ENCODE results near the gene PPP2R5C.
"Not testable (repeated sequence)": the region's sequence is repeated elsewhere in the genome, so short reads cannot be mapped to it uniquely, and the experiment has no call there.

Gene PPP2R5C

GRCh38 chr14:101739446-101740141 is 21.9 kb upstream of the PPP2R5C start:
- Histone ChIP-seq H3K27me3 (ENCODE audit: control insufficient read depth, insufficient read depth, low read length) (no peaks in the 10 kb centered on the region), H3K36me3 (ENCODE audit: control insufficient read depth, insufficient read depth, low read length) (no peaks in the 10 kb centered on the region), H3K9ac (ENCODE audit: low read depth, low read length) (no peak overlapping the region), H3K9me3 (ENCODE audit: control insufficient read depth, insufficient read depth, low read length) (no peaks in the 10 kb centered on the region), H3K4me3 (ENCODE audit: low read depth, low read length) (no peak overlapping the region), H3K4me1 (ENCODE audit: control insufficient read depth, insufficient read depth, low read length) (no peaks in the 10 kb centered on the region)

GRCh38 chr14:101740981-101741380 is 20.5 kb upstream of the PPP2R5C start:
- Histone ChIP-seq H3K9ac (ENCODE audit: low read depth, low read length) (no peak overlapping the region), H3K9me3 (ENCODE audit: control insufficient read depth, insufficient read depth, low read length) (no peaks in the 10 kb centered on the region), H3K4me3 (ENCODE audit: low read depth, low read length) (no peak overlapping the region), H3K36me3 (ENCODE audit: control insufficient read depth, insufficient read depth, low read length) (no peaks in the 10 kb centered on the region), H3K4me1 (ENCODE audit: control insufficient read depth, insufficient read depth, low read length) (no peaks in the 10 kb centered on the region), H3K27me3 (ENCODE audit: control insufficient read depth, insufficient read depth, low read length) (no peaks in the 10 kb centered on the region)

DNA sequence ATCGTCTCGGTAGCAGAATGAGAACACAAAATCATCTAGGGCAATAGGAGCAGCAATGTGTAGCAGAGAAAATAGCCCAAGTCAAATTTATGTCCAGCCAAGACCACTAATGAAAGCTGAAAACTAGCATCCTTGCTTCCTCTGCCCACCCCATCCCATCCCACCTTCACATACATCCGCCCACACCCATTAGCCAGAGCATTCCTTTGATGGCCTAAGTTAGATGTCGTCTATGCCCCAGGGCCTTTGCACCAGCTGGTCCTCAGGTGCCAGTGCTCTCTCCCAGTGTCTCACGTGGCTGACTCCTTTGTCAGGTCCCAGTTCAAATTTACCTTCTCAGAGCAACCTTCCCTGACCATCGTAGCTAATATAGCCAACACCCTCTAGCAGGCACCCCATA is 17.8 kb upstream of the PPP2R5C start:
- no peaks in the 10 kb centered on the region for H3K27me3 ChIP-seq (ENCODE audit: control insufficient read depth, insufficient read depth, low read length)
- H3K4me1 ChIP-seq (ENCODE audit: control insufficient read depth, insufficient read depth, low read length): no peaks in the 10 kb centered on the region
- no peak overlapping the region for H3K9ac ChIP-seq (ENCODE audit: low read depth, low read length)
- no peaks in the 10 kb centered on the region for H3K36me3 ChIP-seq (ENCODE audit: control insufficient read depth, insufficient read depth, low read length)
- no peak overlapping the region for H3K4me3 ChIP-seq (ENCODE audit: low read depth, low read length)
- no peaks in the 10 kb centered on the region for H3K9me3 ChIP-seq (ENCODE audit: control insufficient read depth, insufficient read depth, low read length)

DNA sequence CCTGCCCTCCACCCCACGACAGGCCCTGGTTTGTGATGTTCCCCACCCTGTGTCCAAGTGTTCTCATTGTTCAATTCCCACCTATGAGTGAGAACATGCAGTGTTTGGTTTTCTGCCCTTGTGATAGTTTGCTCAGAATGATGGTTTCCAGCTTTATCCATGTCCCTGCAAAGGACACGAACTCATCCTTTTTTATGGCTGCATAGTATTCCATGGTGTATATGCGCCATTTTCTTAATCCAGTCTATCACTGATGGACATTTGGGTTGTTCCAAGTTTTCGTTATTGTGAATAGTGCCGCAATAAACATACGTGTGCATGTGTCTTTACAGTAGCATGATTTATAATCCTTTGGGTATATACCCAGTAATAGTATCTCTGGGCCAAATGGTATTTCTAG is 17.1 kb upstream of the PPP2R5C start:
- H3K27me3 ChIP-seq (ENCODE audit: control insufficient read depth, insufficient read depth, low read length); H3K9me3 ChIP-seq (ENCODE audit: control insufficient read depth, insufficient read depth, low read length); H3K9ac ChIP-seq (ENCODE audit: low read depth, low read length); H3K4me3 ChIP-seq (ENCODE audit: low read depth, low read length); H3K36me3 ChIP-seq (ENCODE audit: control insufficient read depth, insufficient read depth, low read length); H3K4me1 ChIP-seq (ENCODE audit: control insufficient read depth, insufficient read depth, low read length): not testable (repeated sequence)

DNA sequence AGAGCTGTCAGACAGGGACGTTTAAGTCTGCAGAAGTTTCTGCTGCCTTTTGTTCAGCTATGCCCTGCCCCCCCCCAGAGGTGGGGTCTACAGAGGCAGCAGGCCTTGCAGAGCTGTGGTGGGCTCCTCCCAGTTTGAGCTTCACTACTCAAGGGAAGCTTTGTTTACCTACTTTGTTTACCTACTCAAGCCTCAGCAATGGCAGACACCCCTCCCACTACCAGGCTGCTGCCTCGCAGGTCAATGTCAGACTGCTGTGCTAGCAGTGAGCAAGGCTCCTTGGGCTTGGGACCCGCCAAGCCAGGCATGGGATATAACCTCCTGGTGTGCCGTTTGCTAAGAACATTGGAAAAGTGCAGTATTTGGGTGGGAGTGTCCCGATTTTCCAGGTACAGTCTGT is 11.8 kb upstream of the PPP2R5C start:
- not testable (repeated sequence) for H3K36me3 ChIP-seq (ENCODE audit: control insufficient read depth, insufficient read depth, low read length); H3K9ac ChIP-seq (ENCODE audit: low read depth, low read length); H3K9me3 ChIP-seq (ENCODE audit: control insufficient read depth, insufficient read depth, low read length); H3K4me1 ChIP-seq (ENCODE audit: control insufficient read depth, insufficient read depth, low read length); H3K27me3 ChIP-seq (ENCODE audit: control insufficient read depth, insufficient read depth, low read length); H3K4me3 ChIP-seq (ENCODE audit: low read depth, low read length)

GRCh38 chr14:101754893-101755292 is 6.6 kb upstream of the PPP2R5C start:
- Histone ChIP-seq H3K4me3 (ENCODE audit: low read depth, low read length) (no peak overlapping the region), H3K36me3 (ENCODE audit: control insufficient read depth, insufficient read depth, low read length) (no peaks in the 10 kb centered on the region), H3K9me3 (ENCODE audit: control insufficient read depth, insufficient read depth, low read length) (no peaks in the 10 kb centered on the region), H3K9ac (ENCODE audit: low read depth, low read length) (no peak overlapping the region), H3K27me3 (ENCODE audit: control insufficient read depth, insufficient read depth, low read length) (peaks cover 21% of the 10 kb centered on the region), H3K4me1 (ENCODE audit: control insufficient read depth, insufficient read depth, low read length) (no peaks in the 10 kb centered on the region)

DNA sequence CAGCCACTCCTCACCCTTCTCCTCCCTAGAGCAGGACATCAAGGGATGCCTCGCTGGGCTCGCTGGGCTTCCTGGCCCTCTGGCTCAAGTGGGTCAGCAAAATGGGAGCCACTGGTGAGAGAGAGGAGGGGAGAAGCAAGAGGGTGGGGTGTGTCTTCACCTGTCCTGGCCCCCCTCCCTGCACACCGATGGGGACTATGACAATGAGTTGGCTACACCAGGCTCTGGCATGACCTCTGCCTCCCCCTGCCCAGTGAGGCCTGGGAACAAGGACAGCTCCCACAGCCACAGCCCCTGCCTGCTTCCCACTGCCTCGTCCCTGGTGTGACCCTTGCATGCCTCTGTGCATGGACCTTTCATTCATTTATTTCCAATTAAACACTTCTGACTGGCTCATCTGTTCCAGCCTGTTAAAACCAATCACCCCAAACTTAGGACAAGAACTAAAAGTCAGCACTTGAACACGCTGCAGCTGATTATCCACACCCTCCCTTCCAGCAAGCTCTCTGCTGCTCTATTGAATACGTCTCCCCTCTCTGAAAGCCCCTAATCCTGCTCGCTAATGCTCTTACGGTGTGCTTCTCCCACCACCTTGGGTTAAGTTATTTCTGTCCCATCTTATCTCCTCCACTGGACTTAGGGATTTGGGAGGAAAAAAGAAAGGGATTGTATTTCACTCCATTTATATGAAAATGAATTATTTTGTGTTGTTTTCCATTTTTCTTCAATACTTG is 5.8 kb upstream of the PPP2R5C start:
- Histone ChIP-seq H3K4me3 (ENCODE audit: low read depth, low read length) (no peak overlapping the region), H3K4me1 (ENCODE audit: control insufficient read depth, insufficient read depth, low read length) (no peaks in the 10 kb centered on the region), H3K9me3 (ENCODE audit: control insufficient read depth, insufficient read depth, low read length) (no peaks in the 10 kb centered on the region), H3K36me3 (ENCODE audit: control insufficient read depth, insufficient read depth, low read length) (no peaks in the 10 kb centered on the region), H3K27me3 (ENCODE audit: control insufficient read depth, insufficient read depth, low read length) (peaks cover 23% of the 10 kb centered on the region), H3K9ac (ENCODE audit: low read depth, low read length) (no peak overlapping the region)

DNA sequence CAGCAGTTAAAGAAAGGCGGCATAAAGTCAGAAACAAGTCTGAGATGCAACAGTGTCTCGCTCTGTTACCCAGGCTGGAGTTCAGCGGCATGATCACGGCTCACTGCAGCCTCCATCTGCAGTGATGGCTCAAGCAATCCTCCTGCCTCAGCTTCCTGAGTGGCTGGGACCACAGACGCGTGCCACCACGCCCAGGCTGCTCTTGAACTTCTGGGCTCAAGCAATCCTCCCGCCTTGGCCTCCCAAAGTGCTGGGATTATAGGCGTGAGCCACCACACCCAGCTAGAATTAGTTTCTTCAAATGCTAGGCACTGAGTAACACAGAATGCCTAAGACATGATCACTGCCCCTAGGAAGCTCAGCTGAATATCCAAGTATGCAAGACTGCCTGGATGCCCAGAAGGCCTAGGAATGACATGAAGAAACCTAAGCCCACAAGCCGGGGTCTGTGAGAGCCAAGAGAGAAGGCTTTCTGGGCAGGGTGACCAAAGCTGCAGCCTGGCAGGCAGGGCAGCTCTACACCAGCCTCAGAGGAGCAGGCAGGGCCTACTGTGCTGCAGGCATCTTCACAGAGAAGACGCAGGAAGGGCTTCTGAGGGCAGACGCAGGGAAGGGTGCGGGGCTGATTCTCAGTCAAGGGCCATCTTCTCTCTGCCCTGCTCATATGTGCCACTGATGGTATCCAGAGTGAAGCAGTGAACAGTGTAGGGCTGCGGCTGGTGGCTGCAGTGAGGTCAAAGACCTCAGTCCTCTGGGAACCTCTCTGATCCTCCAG is 4.3 kb upstream of the PPP2R5C start:
- no peak overlapping the region for H3K9ac ChIP-seq (ENCODE audit: low read depth, low read length)
- H3K27me3 ChIP-seq (ENCODE audit: control insufficient read depth, insufficient read depth, low read length): peaks cover 23% of the 10 kb centered on the region

DNA sequence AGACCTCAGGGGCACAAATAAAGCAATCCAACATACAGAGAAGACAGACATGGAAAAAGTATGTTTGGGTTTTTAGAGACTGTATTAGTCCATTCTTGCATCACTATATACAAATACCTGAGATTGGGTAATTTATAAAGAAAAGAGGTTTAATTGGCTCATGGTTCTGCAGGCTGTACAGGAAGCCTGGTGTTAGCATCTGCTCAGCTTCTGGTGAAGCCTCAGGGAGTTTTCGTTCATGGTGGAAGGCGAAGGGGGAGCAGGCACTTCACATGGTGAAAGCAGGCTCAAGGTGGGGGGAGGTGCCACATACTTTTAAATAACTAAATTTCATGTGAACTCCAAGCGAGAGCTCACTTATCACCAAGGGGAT is 3.7 kb upstream of the PPP2R5C start:
- Histone ChIP-seq H3K27me3 (ENCODE audit: control insufficient read depth, insufficient read depth, low read length) (peaks cover 25% of the 10 kb centered on the region), H3K9me3 (ENCODE audit: control insufficient read depth, insufficient read depth, low read length) (no peaks in the 10 kb centered on the region), H3K4me3 (ENCODE audit: low read depth, low read length) (no peak overlapping the region), H3K36me3 (ENCODE audit: control insufficient read depth, insufficient read depth, low read length) (no peaks in the 10 kb centered on the region), H3K9ac (ENCODE audit: low read depth, low read length) (no peak overlapping the region), H3K4me1 (ENCODE audit: control insufficient read depth, insufficient read depth, low read length) (no peaks in the 10 kb centered on the region)

More for the DNA sequence above, 4.3 kb upstream of the PPP2R5C start:
- Histone ChIP-seq H3K4me1 (ENCODE audit: control insufficient read depth, insufficient read depth, low read length) (no peaks in the 10 kb centered on the region), H3K4me3 (ENCODE audit: low read depth, low read length) (no peak overlapping the region), H3K36me3 (ENCODE audit: control insufficient read depth, insufficient read depth, low read length) (no peaks in the 10 kb centered on the region), H3K9me3 (ENCODE audit: control insufficient read depth, insufficient read depth, low read length) (no peaks in the 10 kb centered on the region)

GRCh38 chr14:101758913-101759593 is 2.5 kb upstream of the PPP2R5C start:
- H3K4me3 ChIP-seq (ENCODE audit: low read depth, low read length): no peak overlapping the region
- peaks cover 25% of the 10 kb centered on the region for H3K27me3 ChIP-seq (ENCODE audit: control insufficient read depth, insufficient read depth, low read length)
- H3K9me3 ChIP-seq (ENCODE audit: control insufficient read depth, insufficient read depth, low read length): no peaks in the 10 kb centered on the region
- H3K36me3 ChIP-seq (ENCODE audit: control insufficient read depth, insufficient read depth, low read length): no peaks in the 10 kb centered on the region
- no peak overlapping the region for H3K9ac ChIP-seq (ENCODE audit: low read depth, low read length)
- no peaks in the 10 kb centered on the region for H3K4me1 ChIP-seq (ENCODE audit: control insufficient read depth, insufficient read depth, low read length)

- H3K9me3 ChIP-seq (ENCODE audit: control insufficient read depth, insufficient read depth, low read length): no peaks in the 10 kb centered on the region
- H3K9ac ChIP-seq (ENCODE audit: low read depth, low read length): no peak overlapping the region
- peaks cover 23% of the 10 kb centered on the region for H3K27me3 ChIP-seq (ENCODE audit: control insufficient read depth, insufficient read depth, low read length)
- peak overlapping the region; percentile 44 for H3K4me3 ChIP-seq (ENCODE audit: low read depth, low read length)
- no peaks in the 10 kb centered on the region for H3K36me3 ChIP-seq (ENCODE audit: control insufficient read depth, insufficient read depth, low read length)
- no peaks in the 10 kb centered on the region for H3K4me1 ChIP-seq (ENCODE audit: control insufficient read depth, insufficient read depth, low read length)
Measured at GRCh38 chr14:101760138-101761011, 1.1 kb upstream of the PPP2R5C start.

All from iPS-15b (cell line).